Loucy (cell line): ENCODE measurements around the gene ZMYND8.
A peak's percentile ranks its signal among the peaks of the same experiment; 100 is the strongest.

Experiments
- H2AFZ ChIP-seq: fragments of 200-600 bp; sonication (generic); 2 replicates; pipeline ENCODE4 v1.6.0; 2016; ENCODE audit warnings: antibody characterized with exemption, mild to moderate bottlenecking, low read length, moderate library complexity
- H3F3A ChIP-seq: fragments of 200-600 bp; 2 replicates; pipeline ENCODE4 v1.6.0; 2016; ENCODE audit warnings: antibody characterized with exemption, low read depth, mild to moderate bottlenecking
- H3K27me3 ChIP-seq: fragments of 200-600 bp; sonication (generic); 2 replicates; pipeline ENCODE4 v1.6.1; 2014; ENCODE audit warnings: low read length, mild to moderate bottlenecking; ENCODE audit not compliant: insufficient read depth, poor library complexity, severe bottlenecking
- H3K36me3 ChIP-seq: fragments of 200-600 bp; sonication (generic); 2 replicates; pipeline ENCODE4 v1.6.1; 2016; ENCODE audit warnings: low read length; ENCODE audit not compliant: insufficient read depth
- H3K4me1 ChIP-seq: fragments of 200-600 bp; sonication (generic); 2 replicates; pipeline ENCODE4 v1.5.1; 2014; ENCODE audit warnings: low read length, mild to moderate bottlenecking; ENCODE audit not compliant: insufficient read depth, poor library complexity, severe bottlenecking
- H3K4me2 ChIP-seq: fragments of 200-600 bp; sonication (generic); 2 replicates; pipeline ENCODE4 v1.6.0; 2014; ENCODE audit warnings: antibody characterized with exemption, low read length, low read depth, mild to moderate bottlenecking; ENCODE audit not compliant: poor library complexity, severe bottlenecking
- H3K4me3 ChIP-seq: fragments of 200-600 bp; sonication (generic); 2 replicates; pipeline ENCODE4 v1.5.1; 2014; ENCODE audit warnings: low read length, mild to moderate bottlenecking, mixed read lengths; ENCODE audit not compliant: poor library complexity, severe bottlenecking
- H3K79me2 ChIP-seq: fragments of 200-600 bp; sonication (generic); 2 replicates; pipeline ENCODE4 v1.6.1; 2014; ENCODE audit warnings: low read length; ENCODE audit not compliant: insufficient read depth
- H3K9ac ChIP-seq: fragments of 200-600 bp; sonication (generic); 2 replicates; pipeline ENCODE4 v1.6.0; 2014; ENCODE audit warnings: mild to moderate bottlenecking, low read depth, low read length, moderate library complexity; ENCODE audit not compliant: poor library complexity, severe bottlenecking
- H3K9me2 ChIP-seq: fragments of 200-600 bp; sonication (generic); replicated peaks from 2 replicates; pipeline ENCODE4 v1.6.1; 2016; ENCODE audit warnings: low read depth, low read length, mixed read lengths
- H3K9me3 ChIP-seq: fragments of 200-600 bp; sonication (generic); 2 replicates; pipeline ENCODE4 v1.6.1; 2014; ENCODE audit warnings: mild to moderate bottlenecking, antibody characterized with exemption, low read length, low read depth; ENCODE audit not compliant: insufficient read depth
- H4K20me1 ChIP-seq: fragments of 200-600 bp; sonication (generic); 2 replicates; pipeline ENCODE4 v1.6.0; 2014; ENCODE audit warnings: antibody characterized with exemption, low read length, mild to moderate bottlenecking; ENCODE audit not compliant: insufficient read depth, poor library complexity, severe bottlenecking
- EZH2phosphoT487 ChIP-seq: fragments of 200-600 bp; IDR thresholded peaks from 2 replicates; pipeline ENCODE4 v1.6.1; 2018; ENCODE audit warnings: antibody characterized with exemption, mild to moderate bottlenecking, moderate library complexity, borderline replicate concordance
- TF ChIP-seq, protein P1 (sequence below): fragments of 200-600 bp; sonication (generic); conservative IDR thresholded peaks from 2 replicates; pipeline ENCODE4 v1.5.1; 2014; ENCODE audit warnings: mild to moderate bottlenecking, antibody characterized with exemption, low read length

ZMYND8 gene

GRCh38 chr20:47362361-47363219, 6.1 kb upstream of the ZMYND8 start:
- H3K4me1 ChIP-seq, result peaks cover 37% of the 10 kb centered on the region
- no peaks in the 10 kb centered on the region for H3K9me2 ChIP-seq
- H3F3A ChIP-seq, result no peaks in the 10 kb centered on the region
- no peaks in the 10 kb centered on the region for H4K20me1 ChIP-seq
- no peak overlapping the region for H3K4me3 ChIP-seq
- peaks cover 7% of the 10 kb centered on the region; the same call in 1 of the 2 replicates for H3K79me2 ChIP-seq
- H3K36me3 ChIP-seq, result no peaks in the 10 kb centered on the region
- H3K9ac ChIP-seq, result no peak overlapping the region
- H3K9me3 ChIP-seq, result no peaks in the 10 kb centered on the region
- TF ChIP-seq EZH2phosphoT487, result no peak
- TF ChIP-seq, protein P1, sequence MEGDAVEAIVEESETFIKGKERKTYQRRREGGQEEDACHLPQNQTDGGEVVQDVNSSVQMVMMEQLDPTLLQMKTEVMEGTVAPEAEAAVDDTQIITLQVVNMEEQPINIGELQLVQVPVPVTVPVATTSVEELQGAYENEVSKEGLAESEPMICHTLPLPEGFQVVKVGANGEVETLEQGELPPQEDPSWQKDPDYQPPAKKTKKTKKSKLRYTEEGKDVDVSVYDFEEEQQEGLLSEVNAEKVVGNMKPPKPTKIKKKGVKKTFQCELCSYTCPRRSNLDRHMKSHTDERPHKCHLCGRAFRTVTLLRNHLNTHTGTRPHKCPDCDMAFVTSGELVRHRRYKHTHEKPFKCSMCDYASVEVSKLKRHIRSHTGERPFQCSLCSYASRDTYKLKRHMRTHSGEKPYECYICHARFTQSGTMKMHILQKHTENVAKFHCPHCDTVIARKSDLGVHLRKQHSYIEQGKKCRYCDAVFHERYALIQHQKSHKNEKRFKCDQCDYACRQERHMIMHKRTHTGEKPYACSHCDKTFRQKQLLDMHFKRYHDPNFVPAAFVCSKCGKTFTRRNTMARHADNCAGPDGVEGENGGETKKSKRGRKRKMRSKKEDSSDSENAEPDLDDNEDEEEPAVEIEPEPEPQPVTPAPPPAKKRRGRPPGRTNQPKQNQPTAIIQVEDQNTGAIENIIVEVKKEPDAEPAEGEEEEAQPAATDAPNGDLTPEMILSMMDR, result no peak
- H3K27me3 ChIP-seq, result no peaks in the 10 kb centered on the region
- no peak overlapping the region for H2AFZ ChIP-seq
- no peak overlapping the region for H3K4me2 ChIP-seq

DNA sequence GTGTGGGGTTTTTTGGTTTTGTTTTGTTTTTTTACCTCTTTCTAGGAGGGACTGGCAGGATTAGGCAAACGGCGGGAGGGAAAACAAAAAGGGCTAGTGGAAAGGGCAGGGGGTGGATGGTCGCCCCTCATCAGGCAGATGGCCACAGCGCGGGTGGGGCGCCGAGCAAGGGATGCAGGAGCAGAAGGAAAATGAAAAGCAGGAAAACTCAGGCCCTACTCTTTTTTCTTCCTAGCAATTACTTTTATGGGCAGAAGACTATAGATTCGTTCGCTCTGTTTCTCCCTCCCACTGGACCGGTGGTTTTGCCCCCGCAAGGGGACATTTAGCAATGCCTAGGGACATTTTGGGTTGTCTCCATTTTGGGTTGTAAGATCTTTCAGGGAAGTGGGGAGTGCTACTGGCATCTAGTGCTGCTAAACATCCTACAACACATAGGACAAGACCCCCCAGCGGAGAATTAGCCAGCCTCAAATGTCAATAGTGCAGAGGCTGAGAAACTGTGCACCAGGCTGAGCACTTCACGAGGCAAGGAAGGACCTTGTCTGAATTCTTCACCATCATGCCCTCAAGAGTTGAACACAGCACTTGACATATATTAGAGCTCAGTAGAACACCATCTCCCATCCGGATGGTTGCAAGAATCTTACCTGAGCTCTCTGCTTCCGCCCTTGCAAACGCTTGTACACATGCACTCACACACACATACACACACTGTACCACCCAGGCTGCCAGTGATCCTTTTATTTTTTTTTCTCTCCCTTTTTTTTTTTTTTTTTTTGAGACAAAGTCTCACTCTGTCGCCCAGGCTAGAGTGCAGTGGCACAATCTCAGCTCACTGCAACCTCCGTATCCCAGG, 4.8 kb upstream of the ZMYND8 start:
- Histone ChIP-seq H3F3A (no peaks in the 10 kb centered on the region), H2AFZ (no peak overlapping the region), H3K9me3 (no peaks in the 10 kb centered on the region), H3K4me2 (no peak overlapping the region), H3K9ac (no peak overlapping the region), H3K9me2 (no peaks in the 10 kb centered on the region), H3K79me2 (peaks cover 16% of the 10 kb centered on the region), H3K4me1 (peaks cover 45% of the 10 kb centered on the region), H4K20me1 (no peaks in the 10 kb centered on the region), H3K36me3 (no peaks in the 10 kb centered on the region), H3K4me3 (no peak overlapping the region), H3K27me3 (no peaks in the 10 kb centered on the region)
- TF ChIP-seq EZH2phosphoT487, result no peak
- TF ChIP-seq, protein P1, result no peak

- Histone ChIP-seq H4K20me1 (peaks cover 2% of the 10 kb centered on the region), H3K4me2 (no peak overlapping the region), H3K36me3 (no peaks in the 10 kb centered on the region), H3K9ac (peak overlapping the region; percentile 24), H3K9me3 (no peaks in the 10 kb centered on the region), H3K27me3 (no peaks in the 10 kb centered on the region), H3K79me2 (peaks cover 25% of the 10 kb centered on the region), H3F3A (no peaks in the 10 kb centered on the region), H2AFZ (peak overlapping the region; percentile 18; the same call in 1 of the 2 replicates), H3K9me2 (no peaks in the 10 kb centered on the region), H3K4me3 (no peak overlapping the region), H3K4me1 (peaks cover 46% of the 10 kb centered on the region)
- no peak for TF ChIP-seq EZH2phosphoT487
- TF ChIP-seq, protein P1, result no peak
Observed at GRCh38 chr20:47360297-47361056, 4.0 kb upstream of the ZMYND8 start.
